IPS DF 6.9 (cell line): Measurements from ENCODE around the gene USP48.

Experiments
- DNase-seq: peaks from one replicate; pipeline ENCODE4 v3.0.0-alpha.2; 2013; ENCODE audit warnings: low read depth, low spot score
- H3K27ac ChIP-seq: one replicate; pipeline ENCODE4 v1.5.1; 2013; ENCODE audit warnings: low read length, control low read depth
- H3K27me3 ChIP-seq: 2 replicates; pipeline ENCODE4 v1.6.1; 2013; ENCODE audit warnings: mild to moderate bottlenecking, low read length; ENCODE audit not compliant: control insufficient read depth, insufficient read depth
- H3K36me3 ChIP-seq: 2 replicates; pipeline ENCODE4 v1.6.1; 2013; ENCODE audit warnings: low read length; ENCODE audit not compliant: control insufficient read depth, insufficient read depth
- H3K4me1 ChIP-seq: 2 replicates; pipeline ENCODE4 v1.6.1; 2013; ENCODE audit warnings: low read length; ENCODE audit not compliant: control insufficient read depth, insufficient read depth
- H3K4me3 ChIP-seq: 2 replicates; pipeline ENCODE4 v1.5.1; 2013; ENCODE audit warnings: mild to moderate bottlenecking, low read length
- H3K9me3 ChIP-seq: 2 replicates; pipeline ENCODE4 v1.6.1; 2013; ENCODE audit warnings: low read length, inconsistent platforms; ENCODE audit not compliant: control insufficient read depth, insufficient read depth
- WGBS: extraction: QIAGEN DNeasy Blood & Tissue Kit; methylation state at CpG from one replicate; pipeline ENCODE4 v1.1.7; 2013; ENCODE audit warnings: mixed read lengths, missing lambda C conversion rate; ENCODE audit not compliant: insufficient read length, insufficient coverage; 5-methylcytosine and 5-hydroxymethylcytosine counted together

The USP48 gene

GRCh38 chr1:21654209-21654608 is 128.7 kb downstream of the USP48 start:
- no peak overlapping the region for H3K4me3 ChIP-seq
- DNase-seq, result no peak
- no peaks in the 10 kb centered on the region for H3K27me3 ChIP-seq
- H3K4me1 ChIP-seq, result peaks cover 8% of the 10 kb centered on the region
- H3K27ac ChIP-seq, result no peak overlapping the region
- no peaks in the 10 kb centered on the region for H3K36me3 ChIP-seq
- WGBS, result no CpG with 5 or more reads among the region's 6 CpGs
- H3K9me3 ChIP-seq, result no peaks in the 10 kb centered on the region

GRCh38 chr1:21653744-21654100 is 129.2 kb downstream of the USP48 start:
- Histone ChIP-seq H3K27me3 (no peaks in the 10 kb centered on the region), H3K4me1 (peaks cover 8% of the 10 kb centered on the region)
- no CpG with 5 or more reads among the region's 6 CpGs for WGBS

DNA sequence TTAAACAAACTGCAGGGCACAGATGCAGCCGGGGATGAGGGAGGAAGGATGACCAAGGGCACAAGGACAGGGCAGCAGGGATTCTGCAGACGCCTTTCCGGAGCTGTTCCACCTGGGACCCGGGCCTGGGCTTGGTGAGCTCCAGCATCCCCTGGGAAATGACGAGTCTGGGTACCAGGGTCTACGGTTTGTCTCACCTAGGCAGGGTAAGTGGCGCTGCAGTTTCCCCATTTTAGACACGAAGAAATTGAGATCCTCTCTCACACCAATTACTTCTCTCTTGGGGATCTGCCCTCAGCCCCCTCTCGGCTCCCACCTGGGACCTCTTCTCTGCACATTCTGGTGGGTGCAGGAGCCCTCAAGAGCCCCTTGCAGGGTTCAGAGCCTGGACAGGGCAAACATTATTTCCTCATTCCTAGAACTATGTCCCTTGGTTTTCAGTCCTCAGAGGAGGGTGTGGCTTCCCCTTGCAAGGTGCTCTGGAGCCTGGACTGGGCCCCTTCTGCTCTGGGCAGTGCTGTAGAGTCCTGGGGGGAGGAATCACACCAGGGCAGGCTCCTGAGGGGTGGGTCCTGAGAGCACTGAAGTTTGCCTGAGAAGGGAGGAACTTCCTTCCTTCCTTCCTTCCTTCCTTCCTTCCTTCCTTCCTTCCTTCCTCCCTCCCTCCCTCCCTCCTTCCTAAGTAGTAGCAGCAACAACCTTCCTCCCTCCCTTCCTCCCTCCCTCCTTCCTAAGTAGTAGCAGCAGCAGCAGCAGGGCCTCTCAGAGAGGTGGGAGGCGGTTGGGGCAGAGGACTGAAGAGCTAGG is 129.8 kb downstream of the USP48 start:
- Histone ChIP-seq H3K36me3 (no peaks in the 10 kb centered on the region), H3K4me1 (peaks cover 8% of the 10 kb centered on the region), H3K27ac (no peak overlapping the region), H3K4me3 (no peak overlapping the region), H3K27me3 (no peaks in the 10 kb centered on the region), H3K9me3 (no peaks in the 10 kb centered on the region)
- WGBS, result no CpG with 5 or more reads among the region's 10 CpGs
- DNase-seq, result no peak

More at GRCh38 chr1:21653744-21654100, 129.2 kb downstream of the USP48 start:
- Histone ChIP-seq H3K9me3 (no peaks in the 10 kb centered on the region), H3K4me3 (no peak overlapping the region), H3K27ac (no peak overlapping the region), H3K36me3 (no peaks in the 10 kb centered on the region)
- DNase-seq, result no peak

- no peak overlapping the region for H3K27ac ChIP-seq
- no peaks in the 10 kb centered on the region for H3K36me3 ChIP-seq
- peak overlapping the region; percentile 41; the same call in 1 of the 2 replicates for H3K4me3 ChIP-seq
- DNase-seq, result no peak
- no peaks in the 10 kb centered on the region for H3K27me3 ChIP-seq
- WGBS, result no CpG with 5 or more reads among the region's 39 CpGs
- H3K9me3 ChIP-seq, result no peaks in the 10 kb centered on the region
- H3K4me1 ChIP-seq, result peaks cover 10% of the 10 kb centered on the region
Observed at GRCh38 chr1:21652101-21652936, 130.6 kb downstream of the USP48 start.

DNA sequence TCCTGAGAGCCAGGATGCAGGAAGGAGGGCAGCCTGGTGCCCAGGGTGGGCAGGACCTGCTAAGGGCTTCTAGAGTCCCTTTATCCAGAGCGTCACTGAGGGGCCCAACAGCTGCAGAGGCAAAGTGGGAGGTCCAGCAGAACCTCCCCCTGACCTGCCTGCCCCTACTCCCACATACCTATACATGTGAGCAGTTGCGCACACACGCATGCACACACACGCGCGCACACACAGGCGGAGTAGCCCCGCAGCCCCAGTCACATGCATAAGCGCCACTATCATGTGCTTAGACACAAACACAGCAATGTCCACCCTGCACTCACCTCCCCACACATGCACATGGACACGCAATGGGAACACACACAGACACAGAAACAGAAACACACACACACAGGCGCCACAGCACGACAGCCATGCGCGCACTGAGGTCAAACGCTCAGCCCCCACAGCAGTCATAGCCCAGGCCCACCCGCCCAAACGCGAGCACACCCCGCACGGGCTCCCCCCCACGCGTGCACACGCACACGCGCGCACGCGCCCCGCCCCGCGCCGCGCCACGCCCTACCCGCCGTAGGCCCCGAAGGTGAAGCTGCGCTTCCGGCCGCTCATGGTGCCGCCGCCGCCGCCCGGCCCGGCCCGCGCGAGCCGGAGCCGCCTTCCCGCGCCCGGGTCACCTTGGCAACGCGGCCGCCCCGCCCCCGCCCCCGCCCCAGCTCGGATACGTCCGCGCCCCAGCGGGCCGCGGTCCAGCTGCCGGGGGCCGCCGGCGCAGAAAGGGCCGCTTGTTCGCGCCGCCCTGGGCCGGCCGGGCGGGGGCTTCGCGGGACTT is 131.5 kb downstream of the USP48 start:
- Histone ChIP-seq H3K27ac (no peak overlapping the region), H3K27me3 (no peaks in the 10 kb centered on the region), H3K4me3 (peak overlapping the region; percentile 41; the same call in 1 of the 2 replicates), H3K36me3 (no peaks in the 10 kb centered on the region), H3K4me1 (peaks cover 10% of the 10 kb centered on the region), H3K9me3 (no peaks in the 10 kb centered on the region)
- WGBS, result no CpG with 5 or more reads among the region's 80 CpGs
- no peak for DNase-seq

DNA sequence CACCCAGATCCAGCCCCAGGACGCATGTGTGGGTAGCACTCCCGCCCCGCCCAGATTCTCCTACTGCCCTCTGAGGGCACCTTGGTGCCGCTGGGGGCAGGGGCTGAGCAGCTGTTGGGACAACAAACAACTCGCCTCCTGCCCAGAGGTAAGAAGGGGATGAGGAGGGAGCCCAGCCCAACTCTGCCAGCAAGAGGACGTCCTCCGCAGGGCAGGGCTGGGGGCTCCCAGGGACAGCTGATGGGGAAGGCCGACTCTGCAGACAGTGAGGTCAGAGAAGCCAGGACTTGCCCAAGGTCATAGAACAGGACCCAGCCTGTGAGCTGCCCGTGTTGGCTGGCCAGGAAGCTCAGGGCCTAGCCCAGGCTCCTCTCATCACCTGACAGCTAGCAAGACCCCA is 132.5 kb downstream of the USP48 start:
- no CpG with 5 or more reads among the region's 9 CpGs for WGBS

DNA sequence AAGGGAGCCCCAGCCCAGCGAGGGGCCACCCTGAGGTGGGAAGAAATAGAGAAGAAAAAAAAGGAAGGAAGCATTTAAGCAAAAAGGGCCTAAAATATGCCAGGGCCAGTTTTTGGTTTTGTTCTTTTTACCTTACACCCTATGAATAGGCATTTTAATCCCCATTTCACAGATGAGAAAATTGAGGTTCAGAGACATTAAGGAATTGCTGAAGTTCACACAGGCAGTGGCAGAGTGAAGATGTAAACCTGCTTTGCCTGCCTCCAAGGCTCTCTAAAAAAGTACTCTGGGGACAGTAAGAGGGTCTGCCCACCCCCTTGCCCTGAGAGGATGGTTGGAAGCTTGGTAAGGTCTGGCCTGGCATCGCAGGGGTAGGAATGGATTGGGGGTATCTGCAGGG is 133.6 kb downstream of the USP48 start:
- Histone ChIP-seq H3K27me3 (no peaks in the 10 kb centered on the region), H3K4me3 (no peak overlapping the region), H3K36me3 (no peaks in the 10 kb centered on the region), H3K9me3 (no peaks in the 10 kb centered on the region), H3K4me1 (peaks cover 10% of the 10 kb centered on the region), H3K27ac (no peak overlapping the region)
- no CpG with 5 or more reads among the region's 2 CpGs for WGBS
- DNase-seq, result no peak

More for the DNA sequence above, 132.5 kb downstream of the USP48 start:
- H3K9me3 ChIP-seq, result no peaks in the 10 kb centered on the region
- DNase-seq, result no peak
- no peaks in the 10 kb centered on the region for H3K36me3 ChIP-seq
- no peak overlapping the region for H3K27ac ChIP-seq
- H3K4me1 ChIP-seq, result peaks cover 10% of the 10 kb centered on the region
- H3K27me3 ChIP-seq, result no peaks in the 10 kb centered on the region
- H3K4me3 ChIP-seq, result no peak overlapping the region

DNA sequence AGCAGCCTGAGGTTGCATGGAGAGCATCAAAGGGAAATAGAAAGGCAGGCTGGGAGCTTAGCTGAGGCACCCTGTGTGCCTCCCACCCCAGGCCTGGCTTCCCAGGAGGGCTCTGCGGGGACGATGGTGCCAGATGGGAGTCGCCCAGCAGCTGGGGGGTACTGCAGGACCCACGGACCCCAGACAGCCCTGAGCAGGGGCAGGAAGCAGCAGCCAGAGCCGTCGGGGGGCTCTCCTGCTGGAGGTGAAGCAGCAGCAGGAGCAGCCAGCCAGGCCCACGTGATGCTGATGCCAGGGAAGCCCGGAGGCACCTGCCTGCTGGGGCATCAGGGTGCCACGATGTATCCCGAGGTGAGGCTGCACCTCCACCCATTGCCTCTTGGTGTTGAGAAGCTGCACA is 134.2 kb downstream of the USP48 start:
- no CpG with 5 or more reads among the region's 10 CpGs for WGBS
- Histone ChIP-seq H3K4me3 (no peak overlapping the region), H3K27me3 (no peaks in the 10 kb centered on the region), H3K9me3 (no peaks in the 10 kb centered on the region), H3K36me3 (no peaks in the 10 kb centered on the region), H3K27ac (no peak overlapping the region), H3K4me1 (peaks cover 10% of the 10 kb centered on the region)
- DNase-seq, result no peak

GRCh38 chr1:21648352-21648730 is 134.6 kb downstream of the USP48 start:
- no peak overlapping the region for H3K4me3 ChIP-seq
- no peaks in the 10 kb centered on the region for H3K27me3 ChIP-seq
- H3K36me3 ChIP-seq, result no peaks in the 10 kb centered on the region
- H3K27ac ChIP-seq, result no peak overlapping the region
- peaks cover 10% of the 10 kb centered on the region for H3K4me1 ChIP-seq
- H3K9me3 ChIP-seq, result no peaks in the 10 kb centered on the region
- no peak for DNase-seq
- no CpG with 5 or more reads among the region's 4 CpGs for WGBS
